ENCODE results near the gene LMTK2. TPM values are rescaled to one million over a fixed set of nuclear protein-coding genes. Genes with fewer than 3 reads are reported as not detected.

The LMTK2 gene
- total RNA-seq, 2 experiments from 2014 or later, result 10.0 to 17.5 TPM

- H3K27ac ChIP-seq (ENCODE audit: low read depth, low read length, poor library complexity, severe bottlenecking), result no peak overlapping the region
- peaks cover 8% of the 10 kb centered on the region; the same call in 1 of the 2 replicates for H3K36me3 ChIP-seq (ENCODE audit: insufficient read depth, low read length)
- no peaks in the 10 kb centered on the region for H3K79me2 ChIP-seq (ENCODE audit: insufficient read depth, low read depth, low read length)
- POLR2A ChIA-PET, result no interaction called here
- TF ChIP-seq EZH2phosphoT487 (IDR thresholded peaks at IDR 0.05; ENCODE audit: borderline replicate concordance, low read depth, low read length), result no peak
- TF ChIP-seq, protein P1, sequence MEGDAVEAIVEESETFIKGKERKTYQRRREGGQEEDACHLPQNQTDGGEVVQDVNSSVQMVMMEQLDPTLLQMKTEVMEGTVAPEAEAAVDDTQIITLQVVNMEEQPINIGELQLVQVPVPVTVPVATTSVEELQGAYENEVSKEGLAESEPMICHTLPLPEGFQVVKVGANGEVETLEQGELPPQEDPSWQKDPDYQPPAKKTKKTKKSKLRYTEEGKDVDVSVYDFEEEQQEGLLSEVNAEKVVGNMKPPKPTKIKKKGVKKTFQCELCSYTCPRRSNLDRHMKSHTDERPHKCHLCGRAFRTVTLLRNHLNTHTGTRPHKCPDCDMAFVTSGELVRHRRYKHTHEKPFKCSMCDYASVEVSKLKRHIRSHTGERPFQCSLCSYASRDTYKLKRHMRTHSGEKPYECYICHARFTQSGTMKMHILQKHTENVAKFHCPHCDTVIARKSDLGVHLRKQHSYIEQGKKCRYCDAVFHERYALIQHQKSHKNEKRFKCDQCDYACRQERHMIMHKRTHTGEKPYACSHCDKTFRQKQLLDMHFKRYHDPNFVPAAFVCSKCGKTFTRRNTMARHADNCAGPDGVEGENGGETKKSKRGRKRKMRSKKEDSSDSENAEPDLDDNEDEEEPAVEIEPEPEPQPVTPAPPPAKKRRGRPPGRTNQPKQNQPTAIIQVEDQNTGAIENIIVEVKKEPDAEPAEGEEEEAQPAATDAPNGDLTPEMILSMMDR (conservative IDR thresholded peaks at IDR 0.05; ENCODE audit: low read length), result no peak
- no peak overlapping the region for H2AFZ ChIP-seq (ENCODE audit: low read length)
- H3K9me2 ChIP-seq (ENCODE audit: insufficient read depth, low read length), result no peaks in the 10 kb centered on the region
- no peak overlapping the region for H3K4me3 ChIP-seq (ENCODE audit: low read depth, low read length, poor library complexity, severe bottlenecking)
- H3K4me2 ChIP-seq (ENCODE audit: low read length), result no peak overlapping the region
- no peak for DNase-seq (ENCODE audit: low spot score)
- no TSS peak for BruUV-seq (replicated peaks)
- intact Hi-C loops (cut with micrococcal nuclease; ENCODE audit: unreplicated experiment), result no loop called here
- H4K20me1 ChIP-seq (ENCODE audit: insufficient read depth, low read length), result no peaks in the 10 kb centered on the region
- H3K9me3 ChIP-seq (ENCODE audit: low read length), result no peaks in the 10 kb centered on the region
- CTCF ChIA-PET (ENCODE audit: unreplicated experiment), result no interaction called here
- peaks cover 11% of the 10 kb centered on the region for H3K4me1 ChIP-seq (ENCODE audit: insufficient read depth, low read length, poor library complexity, severe bottlenecking)
Observed at GRCh38 chr7:98223898-98224700, 117.4 kb downstream of the LMTK2 start.

- Histone ChIP-seq H4K20me1 (ENCODE audit: insufficient read depth, low read length) (no peaks in the 10 kb centered on the region), H3K4me3 (ENCODE audit: low read depth, low read length, poor library complexity, severe bottlenecking) (no peak overlapping the region), H3K9me3 (ENCODE audit: low read length) (no peaks in the 10 kb centered on the region), H3K27ac (ENCODE audit: low read depth, low read length, poor library complexity, severe bottlenecking) (no peak overlapping the region), H3K9me2 (ENCODE audit: insufficient read depth, low read length) (no peaks in the 10 kb centered on the region), H3K4me1 (ENCODE audit: insufficient read depth, low read length, poor library complexity, severe bottlenecking) (peaks cover 5% of the 10 kb centered on the region), H3K36me3 (ENCODE audit: insufficient read depth, low read length) (peaks cover 8% of the 10 kb centered on the region; the same call in 1 of the 2 replicates), H2AFZ (ENCODE audit: low read length) (no peak overlapping the region), H3K4me2 (ENCODE audit: low read length) (no peak overlapping the region), H3K79me2 (ENCODE audit: insufficient read depth, low read depth, low read length) (no peaks in the 10 kb centered on the region)
- no TSS peak for BruUV-seq (replicated peaks)
- TF ChIP-seq EZH2phosphoT487 (IDR thresholded peaks at IDR 0.05; ENCODE audit: borderline replicate concordance, low read depth, low read length), result no peak
- TF ChIP-seq, protein P1 (conservative IDR thresholded peaks at IDR 0.05; ENCODE audit: low read length), result no peak
- CTCF ChIA-PET (ENCODE audit: unreplicated experiment), result no interaction called here
- POLR2A ChIA-PET, result interaction anchor here (0.6 kb wide), 1 partner anchor 17 kb away, joined by 6 read pairs; no protein-coding TSS in a partner anchor
- no peak for DNase-seq (ENCODE audit: low spot score)
- intact Hi-C loops (cut with micrococcal nuclease; ENCODE audit: unreplicated experiment), result no loop called here
Observed at GRCh38 chr7:98224701-98225181, 118.1 kb downstream of the LMTK2 start.

Data from OCI-LY7 (cell line).